ACC112 (cell line): ENCODE data around the gene OSGEP.
"Not testable (repeated sequence)": the region's sequence is repeated elsewhere in the genome, so short reads cannot be mapped to it uniquely, and the experiment has no call there.

Experiments
- H2AFZ ChIP-seq: fragments of 200-600 bp; sonication (generic); one replicate; pipeline ENCODE4 v1.6.0; 2017; ENCODE audit warnings: antibody characterized with exemption, low read length; ENCODE audit not compliant: unreplicated experiment
- H3K27ac ChIP-seq: fragments of 200-600 bp; sonication (generic); 2 replicates; pipeline ENCODE4 v1.5.1; 2014; ENCODE audit warnings: low read depth, mild to moderate bottlenecking, antibody characterized with exemption, low read length, moderate library complexity
- H3K27me3 ChIP-seq: fragments of 200-600 bp; sonication (generic); 2 replicates; pipeline ENCODE4 v1.6.1; 2014; ENCODE audit warnings: mild to moderate bottlenecking, antibody characterized with exemption, low read length, moderate library complexity, mixed read lengths; ENCODE audit not compliant: insufficient read depth
- H3K36me3 ChIP-seq: fragments of 200-600 bp; sonication (generic); 2 replicates; pipeline ENCODE4 v1.6.1; 2016; ENCODE audit warnings: mild to moderate bottlenecking, antibody characterized with exemption, low read length, moderate library complexity, mixed read lengths; ENCODE audit not compliant: insufficient read depth
- H3K4me1 ChIP-seq: fragments of 200-600 bp; sonication (generic); one replicate; pipeline ENCODE4 v1.6.1; 2016; ENCODE audit warnings: low read length, mixed read lengths; ENCODE audit not compliant: insufficient read depth, unreplicated experiment, control insufficient read depth
- H3K4me3 ChIP-seq: fragments of 200-600 bp; sonication (generic); 2 replicates; pipeline ENCODE4 v1.5.1; 2014; ENCODE audit warnings: mild to moderate bottlenecking, low read depth, low read length
- H3K79me2 ChIP-seq: fragments of 200-600 bp; sonication (generic); one replicate; pipeline ENCODE4 v1.6.0; 2016; ENCODE audit warnings: low read length; ENCODE audit not compliant: control insufficient read depth, unreplicated experiment, insufficient read depth

Gene OSGEP

GRCh38 chr14:20452831-20453230 lies 1.8 kb downstream of the OSGEP start:
- H3K27ac ChIP-seq, H3K27me3 ChIP-seq, H3K4me3 ChIP-seq, H2AFZ ChIP-seq: not testable (repeated sequence)
- Histone ChIP-seq H3K4me1 (peaks cover 18% of the 10 kb centered on the region), H3K36me3 (peaks cover 33% of the 10 kb centered on the region; the same call in 1 of the 2 replicates), H3K79me2 (peaks cover 36% of the 10 kb centered on the region)

- Histone ChIP-seq H3K79me2 (no peaks in the 10 kb centered on the region), H3K36me3 (peaks cover 35% of the 10 kb centered on the region), H2AFZ (no peak overlapping the region), H3K27me3 (no peaks in the 10 kb centered on the region), H3K4me3 (no peak overlapping the region), H3K27ac (no peak overlapping the region), H3K4me1 (no peaks in the 10 kb centered on the region)
These were observed 7.7 kb downstream of the OSGEP start for GRCh38 chr14:20446889-20447288.

DNA sequence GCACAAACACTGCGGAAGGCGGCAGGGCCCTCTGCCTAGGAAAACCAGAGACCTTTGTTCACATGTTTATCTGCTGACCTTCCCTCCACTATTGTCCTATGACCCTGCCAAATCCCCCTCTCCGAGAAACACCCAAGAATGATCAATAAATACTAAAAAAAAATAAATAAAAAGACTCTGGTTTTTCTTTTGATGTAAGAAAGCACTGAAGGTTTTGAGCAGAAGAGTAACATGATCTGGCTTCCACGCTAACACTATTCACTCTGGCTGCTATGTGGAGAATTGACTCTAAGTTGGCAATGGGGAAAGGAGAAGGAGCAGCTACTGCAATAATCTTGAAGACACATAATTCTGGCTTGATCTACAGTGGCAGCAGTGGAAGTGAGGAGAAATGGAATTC lies 11.0 kb downstream of the OSGEP start:
- H3K79me2 ChIP-seq, H3K27ac ChIP-seq, H3K4me1 ChIP-seq, H3K4me3 ChIP-seq, H3K27me3 ChIP-seq, H2AFZ ChIP-seq: not testable (repeated sequence)
- H3K36me3 ChIP-seq: peaks cover 21% of the 10 kb centered on the region

GRCh38 chr14:20441461-20441860 lies 13.2 kb downstream of the OSGEP start:
- no peak overlapping the region for H3K4me3 ChIP-seq
- H3K27ac ChIP-seq: no peak overlapping the region
- no peaks in the 10 kb centered on the region for H3K27me3 ChIP-seq
- H3K4me1 ChIP-seq: peaks cover 5% of the 10 kb centered on the region
- no peaks in the 10 kb centered on the region for H3K36me3 ChIP-seq
- H3K79me2 ChIP-seq: no peaks in the 10 kb centered on the region
- no peak overlapping the region for H2AFZ ChIP-seq

DNA sequence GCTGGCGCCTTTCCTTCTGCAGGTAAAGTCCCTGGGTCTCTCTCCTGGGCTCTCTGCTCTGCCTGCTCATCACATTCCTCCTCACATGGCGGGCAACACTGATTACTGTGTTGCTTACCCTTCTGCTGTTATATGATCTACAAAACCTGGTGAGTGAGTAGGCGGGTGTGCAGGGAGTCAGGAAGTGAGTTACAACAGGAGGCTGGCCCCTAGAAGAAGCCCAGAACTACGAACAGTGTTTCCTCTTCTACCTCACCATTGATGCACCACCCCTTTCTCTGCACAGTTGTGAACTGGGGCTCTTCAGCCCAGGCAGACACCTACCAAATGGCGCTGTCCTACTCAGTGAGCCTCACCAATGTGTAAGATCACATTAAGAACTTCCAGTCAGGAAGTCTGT lies 13.7 kb downstream of the OSGEP start:
- no peaks in the 10 kb centered on the region for H3K79me2 ChIP-seq
- no peak overlapping the region for H3K27ac ChIP-seq
- H2AFZ ChIP-seq: no peak overlapping the region
- H3K4me3 ChIP-seq: no peak overlapping the region
- peaks cover 10% of the 10 kb centered on the region for H3K4me1 ChIP-seq
- no peaks in the 10 kb centered on the region for H3K27me3 ChIP-seq
- no peaks in the 10 kb centered on the region for H3K36me3 ChIP-seq

- Histone ChIP-seq H3K27ac (no peak overlapping the region), H3K27me3 (peaks cover 2% of the 10 kb centered on the region; the same call in 1 of the 2 replicates), H3K36me3 (no peaks in the 10 kb centered on the region), H3K4me1 (peaks cover 10% of the 10 kb centered on the region), H3K4me3 (no peak overlapping the region), H2AFZ (no peak overlapping the region), H3K79me2 (no peaks in the 10 kb centered on the region)
These were observed 14.1 kb downstream of the OSGEP start for GRCh38 chr14:20440465-20440864.

DNA sequence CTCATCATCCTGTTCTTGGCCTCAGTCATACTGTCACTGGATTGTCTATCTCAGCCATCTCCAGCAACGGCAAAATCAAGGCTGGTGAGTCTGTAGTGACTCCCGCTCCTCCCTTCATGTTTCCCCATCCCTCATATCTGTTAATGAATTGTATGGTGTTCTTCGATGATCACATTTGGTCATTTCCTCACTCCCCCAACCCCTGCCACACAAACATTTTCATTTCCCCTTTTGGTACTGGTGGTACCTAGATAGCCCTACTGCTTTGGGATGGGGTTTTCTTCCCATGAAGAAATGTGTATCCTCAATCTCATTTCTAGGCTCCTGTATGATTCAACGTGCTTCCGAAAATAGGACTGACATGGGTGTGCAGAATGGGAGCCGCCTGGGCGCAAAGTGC lies 15.9 kb downstream of the OSGEP start:
- Histone ChIP-seq H2AFZ (no peak overlapping the region), H3K27me3 (peaks cover 4% of the 10 kb centered on the region; the same call in 1 of the 2 replicates), H3K79me2 (no peaks in the 10 kb centered on the region), H3K4me1 (peaks cover 10% of the 10 kb centered on the region), H3K27ac (no peak overlapping the region), H3K36me3 (no peaks in the 10 kb centered on the region), H3K4me3 (no peak overlapping the region)

GRCh38 chr14:20436363-20436755 lies 18.3 kb downstream of the OSGEP start:
- H3K36me3 ChIP-seq: no peaks in the 10 kb centered on the region

DNA sequence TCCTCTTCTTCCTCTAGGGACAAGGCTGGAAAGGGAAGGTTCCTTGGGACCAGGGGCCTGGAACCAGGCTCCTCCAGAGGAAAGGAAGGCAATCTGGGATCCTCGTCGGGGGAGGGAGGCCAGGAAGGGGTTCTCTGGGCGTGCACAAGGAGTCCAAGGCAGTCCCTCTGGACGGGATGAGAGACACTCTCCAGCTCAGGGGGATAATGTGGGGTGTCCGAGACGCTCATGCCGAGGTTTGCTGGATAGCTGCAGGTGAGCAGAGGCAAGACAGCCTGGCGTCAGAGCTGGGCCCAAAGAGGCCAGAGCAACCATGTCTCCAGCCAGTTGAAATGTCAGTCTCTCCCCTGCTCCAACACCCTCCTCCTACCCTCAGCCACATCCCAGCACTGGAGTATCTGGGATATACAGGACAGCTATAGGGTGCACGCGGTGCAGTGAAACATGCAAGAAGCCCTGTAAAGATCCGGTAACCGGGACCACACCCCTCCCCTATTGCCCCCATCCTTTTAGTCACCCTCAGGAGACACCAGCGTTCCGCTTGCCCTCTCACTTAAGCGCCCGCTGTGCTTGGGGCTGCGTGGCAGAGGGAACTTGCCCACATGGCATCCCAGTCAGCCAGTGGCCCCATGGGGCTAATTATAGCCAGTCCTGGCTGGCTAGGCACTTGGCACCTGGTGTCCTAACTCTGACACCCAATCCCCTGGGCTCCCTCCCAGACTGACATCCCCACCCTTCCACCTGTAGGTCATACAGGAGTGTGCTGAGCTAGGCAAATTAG lies 18.8 kb downstream of the OSGEP start, which contains the start of gene KLHL33:
Gene KLHL33, minus strand, starts transcription at position 585 of the 781 bp plus-strand sequence. Its CDS starts 355 bp downstream, at position 230.
- peaks cover 10% of the 10 kb centered on the region for H3K4me1 ChIP-seq
- H3K79me2 ChIP-seq: no peaks in the 10 kb centered on the region
- no peak within 1 kb of the TSS for H2AFZ ChIP-seq
- no peaks in the 10 kb centered on the region for H3K36me3 ChIP-seq
- peaks cover 4% of the 10 kb centered on the region; the same call in 1 of the 2 replicates for H3K27me3 ChIP-seq
- H3K4me3 ChIP-seq: no peak within 1 kb of the TSS
- H3K27ac ChIP-seq: no peak within 1 kb of the TSS

More at GRCh38 chr14:20436363-20436755, 18.3 kb downstream of the OSGEP start:
- H3K4me1 ChIP-seq: peaks cover 10% of the 10 kb centered on the region
- H3K79me2 ChIP-seq: no peaks in the 10 kb centered on the region
- no peak overlapping the region for H2AFZ ChIP-seq
- H3K4me3 ChIP-seq: no peak overlapping the region
- peaks cover 4% of the 10 kb centered on the region; the same call in 1 of the 2 replicates for H3K27me3 ChIP-seq
- no peak overlapping the region for H3K27ac ChIP-seq

DNA sequence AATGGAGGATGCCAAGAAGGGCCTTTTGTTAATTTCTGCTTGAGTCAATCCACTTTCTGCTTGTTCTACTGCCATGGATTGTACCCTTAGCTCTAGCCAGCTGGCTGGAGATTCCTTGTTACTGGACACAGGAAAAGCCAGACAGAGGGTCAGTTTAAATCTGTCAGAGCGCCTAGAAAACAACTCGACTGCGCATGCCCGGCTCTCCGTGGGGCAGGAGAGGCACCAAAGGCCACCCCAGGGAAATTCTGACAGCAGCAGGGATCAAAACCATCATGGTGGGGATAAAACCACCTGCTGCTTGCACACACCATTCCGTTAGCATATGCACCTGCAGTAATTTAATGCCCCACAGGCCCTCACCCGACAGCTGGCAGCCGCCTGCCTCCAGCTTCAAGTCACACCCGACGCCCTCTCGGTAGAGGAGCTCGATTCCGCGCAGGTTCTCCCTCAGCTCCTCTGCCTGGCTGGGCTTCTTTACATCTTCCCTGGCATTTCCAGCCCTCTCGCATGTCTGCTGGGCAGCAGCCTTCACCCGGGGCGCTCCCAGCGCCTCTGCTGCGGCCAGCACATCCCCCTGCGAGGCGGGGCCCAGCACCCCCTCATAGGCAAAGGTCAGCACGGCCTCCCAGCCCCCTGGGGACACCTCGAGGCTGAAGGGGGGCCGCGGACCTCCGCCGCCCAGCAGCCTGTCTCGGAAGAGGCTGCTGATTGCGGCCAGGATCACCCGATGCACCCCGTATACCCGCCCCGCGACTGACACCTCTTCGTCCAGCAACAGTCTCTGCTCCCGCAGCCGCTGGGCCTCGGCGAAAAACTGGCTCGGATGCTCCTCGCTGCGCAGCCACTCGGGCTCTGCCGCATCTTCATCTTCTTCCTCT lies 19.7 kb downstream of the OSGEP start:
- peaks cover 4% of the 10 kb centered on the region; the same call in 1 of the 2 replicates for H3K27me3 ChIP-seq
- H3K4me3 ChIP-seq: no peak overlapping the region
- H3K79me2 ChIP-seq: no peaks in the 10 kb centered on the region
- H3K36me3 ChIP-seq: no peaks in the 10 kb centered on the region
- peaks cover 10% of the 10 kb centered on the region for H3K4me1 ChIP-seq
- H3K27ac ChIP-seq: no peak overlapping the region
- no peak overlapping the region for H2AFZ ChIP-seq
